ENCODE results near the gene PCBD1.

The PCBD1 gene

GRCh38 chr10:70917226-70917625 lies 28.9 kb upstream of the PCBD1 start:
- DNase-seq = no peak

DNA sequence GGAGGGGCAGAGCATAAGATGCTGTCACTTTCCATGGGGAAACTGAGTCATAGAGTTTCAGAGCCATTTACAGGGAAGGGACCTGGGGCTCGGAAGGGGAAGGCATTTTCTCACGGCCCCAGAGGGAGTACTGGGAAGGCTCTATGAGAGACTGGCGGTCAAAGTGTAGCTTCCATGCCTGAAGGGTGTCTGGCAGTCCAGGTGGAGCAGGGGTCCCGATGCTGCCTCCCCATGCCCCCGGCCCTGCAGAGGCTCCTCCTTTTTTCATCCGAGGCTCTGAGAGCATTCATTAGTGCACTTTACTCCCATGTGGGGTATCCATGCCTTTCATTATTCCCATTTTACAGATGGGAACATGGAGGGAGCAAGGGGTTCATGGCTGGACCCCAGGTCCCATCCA lies 27.9 kb upstream of the PCBD1 start:
- DNase-seq = no peak

DNA sequence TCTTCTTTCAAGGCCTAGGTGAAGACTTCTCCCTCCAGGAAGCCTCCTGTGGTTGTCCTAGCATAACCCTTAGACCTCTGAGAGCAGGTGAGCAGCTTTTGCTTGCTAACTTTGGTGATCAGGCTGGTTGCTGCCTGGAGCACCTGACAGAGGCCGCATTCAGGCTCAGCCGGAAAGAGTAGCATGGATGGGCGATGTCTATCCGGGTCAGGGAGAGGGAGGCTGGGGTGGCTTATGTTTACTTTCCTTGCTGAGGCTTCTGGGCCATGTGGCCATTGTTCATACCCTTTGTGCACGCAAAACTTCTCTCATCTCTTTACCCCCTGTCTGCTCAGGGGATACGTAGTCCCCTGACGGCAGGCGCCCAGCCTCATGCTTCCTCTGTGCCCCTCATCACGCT lies 27.4 kb upstream of the PCBD1 start:
- DNase-seq = no peak

GRCh38 chr10:70915206-70915605 lies 26.8 kb upstream of the PCBD1 start:
- DNase-seq = no peak

- DNase-seq = no peak
Measured at GRCh38 chr10:70914316-70914864, 26.0 kb upstream of the PCBD1 start.

GRCh38 chr10:70913893-70914240 lies 25.5 kb upstream of the PCBD1 start:
- DNase-seq = no peak

- no peak for DNase-seq
Measured at GRCh38 chr10:70913191-70913892, 25.0 kb upstream of the PCBD1 start.

GRCh38 chr10:70912556-70912955 lies 24.2 kb upstream of the PCBD1 start:
- DNase-seq = no peak

- DNase-seq = no peak
Measured at GRCh38 chr10:70911386-70911785, 23.0 kb upstream of the PCBD1 start.

- no peak for DNase-seq
Measured at GRCh38 chr10:70910486-70911341, 22.3 kb upstream of the PCBD1 start.

DNA sequence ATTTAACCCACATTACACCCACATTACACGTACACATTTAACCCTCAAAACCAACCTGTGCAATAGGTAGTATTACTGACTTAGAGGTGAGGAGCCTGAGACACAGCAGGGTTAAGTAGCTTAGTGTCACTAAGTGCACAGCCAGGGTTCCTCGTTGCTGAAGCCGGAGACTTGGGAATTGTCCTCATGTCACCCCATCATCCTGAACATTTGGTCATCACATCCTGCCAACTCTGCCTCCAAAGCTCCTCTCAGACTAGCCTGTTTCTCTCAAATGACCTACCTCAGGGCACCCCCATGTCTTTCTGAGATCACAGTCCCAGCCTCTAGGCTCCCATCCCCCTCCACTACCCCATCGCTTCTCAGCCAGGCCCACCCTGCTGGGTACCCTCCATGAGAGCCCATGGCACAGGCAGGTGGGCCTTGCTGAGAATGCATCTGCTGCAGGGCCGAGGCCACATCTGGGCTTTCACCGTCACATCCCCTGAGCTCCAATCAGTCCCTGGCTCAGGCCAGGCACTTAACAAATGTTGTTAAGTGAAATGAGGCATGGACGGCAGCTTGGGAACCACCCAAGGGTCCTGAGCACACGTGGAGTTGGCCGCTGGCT lies 21.1 kb upstream of the PCBD1 start:
- no peak for DNase-seq

DNA sequence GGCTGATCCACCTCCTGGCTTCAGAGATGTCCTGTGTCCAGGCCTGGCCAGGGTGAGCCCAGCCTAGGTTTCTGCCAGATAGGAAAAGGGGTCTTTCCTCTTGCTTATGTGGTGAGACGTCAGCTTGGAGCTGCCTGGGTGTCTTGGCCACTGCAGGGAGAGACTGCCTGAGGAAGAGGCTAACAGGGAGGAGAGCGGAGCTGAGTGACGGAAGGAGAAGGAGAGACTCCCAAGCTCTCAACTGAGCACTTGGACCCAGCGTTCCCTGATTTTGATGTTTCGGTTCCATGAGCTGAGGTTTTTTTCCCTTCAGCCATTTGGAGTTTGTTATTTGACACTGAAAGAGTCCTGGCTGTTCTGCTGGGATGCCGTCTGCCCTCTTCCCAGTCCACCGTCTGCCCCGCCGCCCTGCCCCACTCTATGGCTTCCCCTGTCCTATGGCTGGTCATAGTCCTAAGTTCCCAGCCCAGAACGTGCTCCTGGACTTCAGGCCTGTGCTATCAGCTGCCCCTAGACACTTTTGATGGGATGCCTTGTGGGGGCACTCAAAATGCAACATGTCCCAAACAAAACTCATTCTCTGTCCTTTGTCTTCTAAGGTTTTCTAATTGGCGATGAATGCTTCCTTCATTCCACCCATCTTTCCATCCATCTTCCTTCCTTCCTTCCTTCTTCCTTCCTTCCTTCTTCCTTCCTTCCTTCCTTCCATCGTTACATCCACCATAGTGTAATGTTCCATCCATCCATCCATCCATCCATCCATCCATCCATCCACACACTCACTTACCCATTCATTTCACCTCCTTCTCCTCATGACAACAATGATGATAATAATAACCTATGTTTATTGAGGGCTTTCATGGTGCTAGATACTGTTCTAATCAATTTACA lies 20.3 kb upstream of the PCBD1 start:
- DNase-seq = no peak

- no peak for DNase-seq
Measured at GRCh38 chr10:70907637-70908405, 19.5 kb upstream of the PCBD1 start.

DNA sequence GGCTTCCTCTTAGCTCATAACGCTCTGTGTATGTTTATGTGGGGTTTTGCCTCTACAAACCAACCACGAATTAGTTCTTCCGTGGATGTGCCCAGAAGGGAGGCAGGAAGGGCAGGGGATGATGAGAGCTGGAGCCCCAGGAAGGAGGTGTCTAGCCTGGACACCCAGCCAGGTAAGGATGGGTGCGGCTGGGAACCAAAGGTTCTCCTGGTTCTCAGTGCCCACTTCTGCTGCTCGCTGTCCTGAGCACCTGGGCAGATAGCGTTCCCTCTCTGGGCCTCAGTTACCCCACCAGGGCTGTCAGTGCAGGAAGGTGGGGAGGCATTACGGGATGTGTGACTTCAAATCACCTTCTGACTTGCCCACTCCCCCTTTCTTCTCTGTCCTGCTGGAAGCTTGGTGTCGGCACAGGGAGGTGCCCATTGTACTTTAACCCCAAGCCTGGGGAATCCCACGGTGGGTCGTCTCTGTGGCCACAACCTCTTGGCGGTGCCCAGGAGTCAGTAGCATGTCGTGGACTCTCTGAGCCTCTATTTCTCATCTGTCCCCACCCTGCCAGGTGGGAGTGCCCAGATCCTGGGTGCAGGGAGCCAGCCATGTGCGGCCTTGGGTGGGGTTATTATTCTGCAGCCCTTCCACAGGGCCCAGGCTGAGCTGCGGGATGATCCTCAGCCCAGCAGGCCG lies 18.7 kb upstream of the PCBD1 start:
- DNase-seq = no peak

DNA sequence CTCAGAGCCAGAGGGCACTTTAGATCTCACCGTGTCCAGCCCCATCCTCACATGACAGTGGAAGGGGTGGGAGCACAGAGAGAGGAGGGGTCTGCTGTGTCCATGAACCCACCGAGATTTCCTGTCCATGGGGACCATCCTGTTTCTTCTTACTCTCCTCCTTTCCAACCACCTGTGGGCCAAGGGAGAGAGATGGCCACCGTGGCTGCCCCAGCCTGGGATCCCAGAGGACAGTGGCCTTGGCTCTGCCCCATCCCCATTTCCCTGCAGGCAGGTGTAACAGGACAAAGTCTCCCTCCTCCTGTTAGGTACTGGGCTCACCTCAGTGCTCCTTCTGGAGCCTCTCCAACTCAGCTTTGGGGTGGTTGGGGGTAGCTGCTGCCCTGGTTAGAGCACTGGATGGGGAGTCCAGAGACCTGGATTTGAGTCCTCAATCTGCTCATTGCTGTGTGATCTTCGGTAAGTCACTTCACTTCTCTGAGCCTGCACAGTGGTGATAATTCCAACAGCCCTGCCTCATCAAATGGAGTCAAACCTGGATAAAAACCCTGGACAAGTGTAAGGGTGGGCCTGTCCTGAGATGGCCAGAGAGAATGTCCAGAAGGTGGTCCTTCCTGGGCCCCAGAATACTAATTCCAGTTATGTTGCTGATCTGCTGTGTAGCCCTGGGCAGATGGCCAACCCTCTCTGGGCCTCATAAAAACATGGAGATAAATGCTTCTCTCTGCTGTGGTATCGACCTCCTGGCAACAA lies 17.8 kb upstream of the PCBD1 start:
- DNase-seq = no peak

DNA sequence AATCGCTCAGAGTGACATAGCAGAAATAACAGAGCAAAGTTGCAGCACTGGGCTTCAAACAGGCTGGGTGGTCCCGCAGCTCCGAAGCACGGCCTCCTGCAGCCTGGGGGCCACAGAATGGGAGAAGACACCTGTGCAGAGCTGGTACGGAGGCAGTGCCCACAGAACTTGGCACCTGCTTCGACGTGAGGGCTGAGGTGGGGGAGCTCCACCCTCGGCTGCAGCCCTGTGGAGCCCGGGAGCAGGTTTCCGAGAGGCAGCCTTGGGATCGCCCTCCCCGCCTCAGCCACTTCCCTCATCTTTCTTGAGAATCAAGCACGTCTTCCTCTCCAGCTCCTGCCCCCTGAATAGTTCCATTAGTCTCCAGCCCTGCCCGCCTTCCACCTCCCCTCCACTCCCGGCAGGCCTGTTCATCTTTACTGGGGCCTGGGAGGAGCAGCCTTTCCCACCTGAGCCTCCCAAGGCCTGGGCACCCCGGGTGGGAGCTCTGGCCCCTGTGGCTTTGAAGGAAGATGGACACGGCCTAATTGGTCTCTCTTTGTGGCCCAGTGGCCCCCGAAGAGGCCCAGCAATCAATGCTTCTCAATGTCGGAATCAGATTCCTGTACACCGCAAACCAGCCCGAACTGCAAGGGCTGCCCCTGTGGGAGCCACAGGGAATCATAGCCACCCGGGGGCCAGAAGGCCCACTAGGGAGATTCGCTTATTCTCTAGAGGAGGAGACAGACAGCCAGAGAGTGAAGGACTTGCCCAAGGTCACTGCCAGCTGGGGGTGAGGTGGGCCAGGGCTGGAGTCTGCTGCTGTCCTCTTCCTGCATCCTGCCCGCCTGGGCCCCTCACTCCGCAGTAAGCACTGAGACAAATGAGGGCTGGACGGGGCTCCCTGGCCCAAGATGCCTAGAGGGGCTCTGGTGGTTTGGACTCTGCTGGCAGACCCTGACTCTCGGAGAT lies 17.0 kb upstream of the PCBD1 start:
- no peak for DNase-seq

DNA sequence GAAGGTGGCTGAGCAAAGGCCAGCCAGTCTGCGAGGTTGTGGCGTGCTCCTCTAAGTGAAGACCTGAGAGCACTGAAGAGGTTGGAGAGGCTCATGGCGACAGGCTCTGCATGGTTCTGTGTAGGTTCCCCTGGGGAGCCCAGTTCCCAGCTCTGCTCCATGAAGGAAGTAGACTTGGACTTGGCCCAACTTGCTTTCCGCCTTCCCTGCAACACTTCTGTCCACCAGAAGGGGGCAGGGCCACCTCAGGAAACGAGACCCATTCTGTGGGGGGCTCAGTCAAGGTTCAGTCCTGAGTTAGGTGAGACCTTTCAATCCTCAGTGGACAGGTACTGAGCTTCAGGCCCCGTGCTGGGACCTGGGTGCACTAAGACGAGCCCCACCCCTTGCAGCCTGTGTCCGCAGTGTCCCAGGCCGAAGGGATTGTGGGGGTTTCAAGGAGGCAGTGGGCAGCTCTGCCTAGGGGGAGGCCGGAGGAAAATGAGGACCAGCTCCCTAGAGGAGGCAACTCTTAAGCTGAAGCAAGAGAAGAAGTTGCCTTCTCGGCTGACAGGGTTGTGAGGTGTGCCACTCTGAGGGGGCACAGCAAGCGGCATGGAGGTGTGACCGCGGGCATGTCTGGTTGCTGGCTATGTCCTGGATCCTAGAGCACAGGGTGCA lies 15.0 kb upstream of the PCBD1 start:
- no peak for DNase-seq

DNA sequence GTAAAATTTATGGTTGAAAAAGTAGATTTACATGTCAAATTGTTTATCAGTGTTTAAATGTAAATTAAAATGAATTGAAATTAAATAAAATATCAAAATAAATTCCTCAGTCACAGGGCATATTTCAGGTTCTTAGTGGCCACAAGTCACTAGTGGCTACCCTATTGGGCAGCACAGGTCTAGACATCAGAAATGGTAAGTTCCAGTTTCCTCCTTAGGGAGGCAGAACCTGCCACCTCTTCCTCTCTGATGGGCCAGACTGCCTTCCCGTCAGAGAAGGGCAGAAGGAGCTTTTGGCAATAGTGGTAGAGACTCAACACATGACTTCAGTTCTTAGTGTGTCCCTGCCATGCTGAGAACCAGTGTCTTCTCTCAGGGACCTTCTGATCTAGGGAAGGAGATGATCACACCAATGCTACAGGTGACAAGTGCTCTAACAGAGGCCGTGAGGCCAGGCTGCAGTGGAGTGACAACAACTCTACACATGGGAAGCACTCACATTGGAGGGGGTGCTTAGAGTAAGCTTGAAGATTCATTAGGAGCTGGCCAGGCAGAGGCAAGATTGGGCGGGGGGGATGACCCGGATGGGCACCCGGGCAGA lies 14.4 kb upstream of the PCBD1 start:
- no peak for DNase-seq

Measured in NCI-H2029 treated with DMSO at 0.1 percent for 48 hours (cell line).